Activated CD4-positive, alpha-beta T cell treated with anti-CD3 and anti-CD28 coated beads, Interleukin-2, Interleukin-6, amounts not matched to agents 100 ng/mL and 50 ng/mL, durations not matched to agents 16 hours and 8 hours (primary cell): ENCODE measurements around the gene AK8.

Source experiments
- DNase-seq: peaks from one replicate; pipeline ENCODE4 v3.0.0-alpha.2; 2020

AK8 gene, protein sequence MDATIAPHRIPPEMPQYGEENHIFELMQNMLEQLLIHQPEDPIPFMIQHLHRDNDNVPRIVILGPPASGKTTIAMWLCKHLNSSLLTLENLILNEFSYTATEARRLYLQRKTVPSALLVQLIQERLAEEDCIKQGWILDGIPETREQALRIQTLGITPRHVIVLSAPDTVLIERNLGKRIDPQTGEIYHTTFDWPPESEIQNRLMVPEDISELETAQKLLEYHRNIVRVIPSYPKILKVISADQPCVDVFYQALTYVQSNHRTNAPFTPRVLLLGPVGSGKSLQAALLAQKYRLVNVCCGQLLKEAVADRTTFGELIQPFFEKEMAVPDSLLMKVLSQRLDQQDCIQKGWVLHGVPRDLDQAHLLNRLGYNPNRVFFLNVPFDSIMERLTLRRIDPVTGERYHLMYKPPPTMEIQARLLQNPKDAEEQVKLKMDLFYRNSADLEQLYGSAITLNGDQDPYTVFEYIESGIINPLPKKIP

DNA sequence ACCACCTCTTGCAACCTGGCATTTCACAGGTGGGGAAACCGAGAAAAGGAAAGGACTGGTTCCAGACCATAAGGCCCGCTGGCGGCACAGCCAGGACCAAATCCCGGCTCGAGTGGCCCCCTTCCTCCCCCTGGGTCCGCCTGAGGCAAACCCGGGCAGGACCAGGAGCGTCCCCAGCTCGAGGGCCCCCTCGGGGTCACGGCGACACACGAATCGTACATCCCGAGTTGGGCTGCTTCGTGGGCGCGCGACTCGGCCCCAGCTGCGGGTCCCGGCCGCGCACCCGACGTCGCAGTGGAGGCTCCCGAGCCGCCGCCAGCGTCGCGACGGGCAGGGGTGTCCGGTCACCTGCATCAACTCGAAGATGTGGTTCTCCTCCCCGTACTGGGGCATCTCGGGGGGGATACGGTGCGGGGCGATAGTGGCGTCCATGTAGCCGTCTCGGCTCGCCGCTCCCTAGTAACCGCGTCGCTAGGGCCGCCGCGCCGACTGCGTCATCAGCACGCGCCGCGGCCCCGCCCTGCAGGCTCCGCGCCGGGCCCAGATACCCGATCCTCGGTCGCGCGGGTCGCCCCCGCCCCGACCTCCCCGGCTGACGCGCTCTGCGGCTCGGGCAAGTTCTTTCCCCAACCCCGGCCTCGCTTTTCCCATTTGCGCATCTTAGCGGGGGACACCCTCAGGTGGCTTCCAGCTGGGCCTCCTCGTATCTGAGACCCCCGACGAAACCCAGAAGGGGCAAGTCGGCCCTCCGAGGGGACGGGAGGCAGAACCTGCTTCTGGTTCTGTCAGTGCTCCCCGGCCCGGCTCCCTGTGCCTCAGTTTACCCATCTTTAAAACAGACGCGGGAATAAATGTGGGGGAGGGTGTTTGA lies at the start of gene AK8:
Gene AK8, minus strand, starts transcription at position 461 of the 871 bp plus-strand sequence. Its CDS starts 29 bp downstream, at position 432.
- DNase-seq = peak; percentile 81

- no peak for DNase-seq
Observed at GRCh38 chr9:132927704-132928103, 49.6 kb upstream of the AK8 start.

GRCh38 chr9:132923346-132923902 lies 45.3 kb upstream of the AK8 start:
- DNase-seq = no peak

DNA sequence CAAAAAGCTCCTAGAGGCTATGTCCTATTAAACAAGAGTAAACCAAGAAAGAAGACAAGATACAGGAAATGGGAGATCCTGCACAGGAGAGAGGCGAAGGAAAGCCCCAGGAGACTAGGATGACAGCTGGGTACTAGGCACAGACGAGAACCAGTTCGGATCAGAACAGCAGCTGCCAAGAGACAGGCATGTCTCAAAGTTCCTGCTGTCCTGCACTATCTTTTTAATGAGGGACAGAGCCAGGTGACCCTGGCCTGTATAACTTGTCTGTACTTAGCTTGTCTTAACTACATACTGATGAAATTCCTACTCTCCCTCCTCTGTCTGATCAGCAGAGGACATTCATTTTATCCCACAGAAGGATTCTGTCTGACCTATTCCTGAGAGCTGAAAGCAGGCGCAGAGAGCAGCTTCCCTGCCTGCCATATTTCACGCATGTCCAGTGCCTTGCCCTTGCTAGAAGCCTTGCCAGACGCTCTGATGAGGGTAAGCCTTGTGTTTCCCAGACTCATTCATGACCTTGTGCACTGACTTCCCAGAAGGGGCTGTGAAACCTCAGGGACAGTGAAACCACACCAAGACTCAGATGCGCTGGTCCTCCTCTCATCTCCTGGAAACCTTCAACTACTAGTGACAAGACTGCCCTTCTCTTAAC lies 41.7 kb upstream of the AK8 start:
- DNase-seq = no peak

GRCh38 chr9:132914924-132915323 lies 36.8 kb upstream of the AK8 start:
- no peak for DNase-seq

DNA sequence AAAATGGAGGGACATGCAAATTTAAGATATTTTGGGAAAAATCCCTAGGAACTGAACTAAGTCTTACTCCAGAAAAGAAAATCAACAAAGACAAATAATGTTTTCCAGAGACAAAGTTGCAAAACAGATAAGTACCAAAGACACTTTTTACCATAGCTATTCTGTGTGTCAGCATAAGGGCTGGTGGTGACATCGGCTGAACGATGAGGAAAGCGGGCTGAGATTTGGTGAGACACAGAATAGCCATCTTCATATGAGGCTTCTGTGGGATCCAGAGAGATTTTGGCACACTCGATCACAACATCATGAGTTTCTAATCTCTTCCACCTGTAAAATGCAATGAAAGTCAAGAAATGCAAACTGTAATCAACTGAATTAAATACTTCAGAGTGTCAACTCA lies 34.0 kb upstream of the AK8 start:
- no peak for DNase-seq

DNA sequence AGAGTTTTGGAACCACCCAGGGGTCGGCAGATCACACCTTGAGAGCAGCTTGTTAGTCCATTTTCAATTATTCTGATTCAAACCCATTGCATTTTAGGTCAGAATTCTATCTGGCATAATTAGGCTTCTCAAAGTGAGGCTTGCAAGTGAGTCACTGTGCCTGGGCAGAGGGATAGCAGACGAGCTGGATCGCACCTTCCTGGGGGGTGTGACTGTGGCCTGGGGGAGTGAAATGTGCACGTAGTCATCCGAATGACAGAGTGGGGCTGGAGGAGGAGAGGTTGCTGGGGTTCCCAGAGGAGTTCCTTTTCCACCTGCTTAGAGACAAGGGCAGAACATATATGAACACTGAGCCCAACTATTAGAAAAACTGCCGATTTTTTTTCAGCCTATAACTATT lies 32.3 kb upstream of the AK8 start:
- no peak for DNase-seq

GRCh38 chr9:132909311-132909710 lies 31.2 kb upstream of the AK8 start:
- no peak for DNase-seq

GRCh38 chr9:132908635-132909034 lies 30.6 kb upstream of the AK8 start:
- DNase-seq = peak; percentile 5

DNA sequence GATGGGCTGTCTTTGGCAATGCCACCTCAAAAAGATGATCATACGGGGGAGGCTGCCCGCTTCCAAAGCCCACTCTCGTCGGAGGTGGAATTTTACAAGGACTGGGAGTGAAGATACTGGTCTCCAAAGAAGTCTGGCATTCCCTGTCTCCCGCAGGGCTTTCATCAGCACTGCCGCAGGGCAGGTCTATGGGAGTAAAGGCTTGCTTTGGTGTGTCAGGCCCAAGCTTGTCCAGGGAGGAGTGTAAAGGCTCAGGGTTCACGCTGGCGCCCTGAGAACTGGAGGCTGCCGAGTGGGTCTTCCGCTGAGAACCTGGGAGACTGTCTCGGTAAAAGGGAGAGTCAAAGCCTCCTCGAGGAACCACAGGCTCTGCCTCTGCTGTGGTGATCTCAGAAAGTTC lies 27.6 kb upstream of the AK8 start:
- DNase-seq = no peak

GRCh38 chr9:132903574-132904492 lies 25.7 kb upstream of the AK8 start:
- no peak for DNase-seq

- DNase-seq = peak; percentile 82
Observed at GRCh38 chr9:132901858-132902831, 24.1 kb upstream of the AK8 start.

- no peak for DNase-seq
Observed at GRCh38 chr9:132898051-132898450, 20.0 kb upstream of the AK8 start.

GRCh38 chr9:132896906-132897305 lies 18.8 kb upstream of the AK8 start:
- DNase-seq = no peak

- no peak for DNase-seq
Observed at GRCh38 chr9:132896264-132896663, 18.2 kb upstream of the AK8 start.

DNA sequence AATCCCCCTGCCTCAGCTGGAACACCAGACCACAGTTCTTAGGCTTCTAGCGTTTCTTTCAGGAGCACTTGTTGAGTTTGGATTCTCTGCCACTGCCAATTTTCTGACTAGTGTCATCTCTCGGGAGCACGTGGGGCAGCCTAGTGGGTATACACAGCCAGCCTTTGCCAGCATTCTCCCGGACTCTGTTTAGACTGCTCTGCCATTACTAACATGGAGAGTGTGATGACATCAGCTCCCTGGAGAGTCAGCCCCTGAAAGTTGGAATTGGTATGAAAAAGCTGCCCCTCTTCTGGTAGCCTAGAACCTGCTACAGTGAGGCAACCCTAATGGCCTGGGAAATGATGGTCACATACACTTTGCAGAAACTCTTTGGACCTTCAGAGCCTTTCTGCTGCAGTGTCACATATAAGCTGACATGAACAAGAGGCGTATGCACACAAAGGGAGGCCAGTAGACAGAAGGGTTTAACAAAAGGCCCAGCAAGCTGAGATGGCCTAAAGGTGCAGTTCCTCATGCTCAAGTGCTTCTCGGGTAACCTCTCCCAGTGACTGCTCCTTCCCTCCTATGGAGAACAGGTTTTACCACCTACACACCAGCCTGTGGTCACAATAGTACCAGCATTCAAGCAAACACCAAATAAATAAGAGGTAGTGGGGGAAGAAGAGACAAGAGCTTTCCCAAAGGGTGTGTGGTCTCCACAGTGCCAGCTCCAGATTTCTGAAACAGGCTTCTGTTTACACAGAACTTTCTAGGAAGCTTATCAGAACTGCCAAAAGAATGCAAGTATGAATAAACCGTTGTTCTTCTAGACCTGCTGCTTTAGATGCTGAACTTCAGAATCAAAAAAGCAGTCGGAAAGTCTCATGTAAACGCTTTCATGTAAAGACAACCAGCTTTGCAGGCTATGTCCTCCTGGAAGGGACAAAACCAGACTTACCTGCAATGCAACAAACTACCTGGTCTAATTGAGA lies 17.1 kb upstream of the AK8 start:
- DNase-seq = no peak

DNA sequence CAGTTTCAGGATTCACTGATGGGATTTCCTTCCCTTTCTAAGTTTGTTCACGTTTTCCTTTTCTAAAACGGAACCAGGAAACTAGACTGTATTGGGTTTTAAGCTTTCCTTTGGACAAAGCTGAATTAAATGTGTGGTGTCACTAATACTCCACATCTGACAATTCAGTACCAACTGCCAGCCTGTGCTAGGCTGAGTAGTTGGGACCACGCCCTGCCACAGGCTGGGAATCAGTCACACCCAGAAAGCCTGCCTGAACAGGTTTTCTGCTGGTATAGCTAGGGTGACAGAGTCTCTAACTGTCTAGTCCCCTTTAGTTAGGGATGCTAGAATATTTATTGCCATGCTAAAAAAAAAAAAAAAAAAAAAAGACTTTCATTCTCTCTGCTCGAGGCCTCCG lies 16.3 kb upstream of the AK8 start:
- DNase-seq = no peak

- no peak for DNase-seq
Observed at GRCh38 chr9:132892400-132892799, 14.3 kb upstream of the AK8 start.

GRCh38 chr9:132888151-132888550 lies 10.1 kb upstream of the AK8 start:
- DNase-seq = no peak
